Renal cortex interstitium (tissue), 11 donors: Measurements from ENCODE around the gene SH2D4B. TPM values are rescaled to one million over a fixed set of nuclear protein-coding genes. Genes with fewer than 3 reads are reported as not detected.

Experiments
- DNase-seq, 11 donors: peaks; one replicate each; pipeline ENCODE4 v3.0.0-alpha.2; 2013; ENCODE audit warnings: low read depth in 9 of 11, low spot score in 4 of 11; ENCODE audit errors: extremely low read depth in 1 of 11
- polyA plus RNA-seq, 3 donors: library from polyadenylated mRNA; unstranded; fragments of 120-200 nt; gene quantifications; one replicate each; pipeline ENCODE4 v1.2.1, GENCODE V29; 2013; ENCODE audit not compliant: insufficient read length in 3 of 3

SH2D4B gene
- polyA plus RNA-seq, 3 donors: 0.17 to 0.26 (median 0.20) TPM

GRCh38 chr10:80694930-80695329 is 157.2 kb downstream of the SH2D4B start:
- DNase-seq: no peak

Other genes with a start within 250 kb of the SH2D4B start
- gene MAT1A, start 248.2 kb upstream of the SH2D4B start, polyA plus RNA-seq: 1 to 10 TPM in 2 of 3 donors, under 1 TPM in 1; 0.88 to 1.3 (median 1.0) TPM
- under 1 TPM; 0.34 to 0.96 (median 0.50) TPM for gene DYDC1, start 181.1 kb upstream of the SH2D4B start, polyA plus RNA-seq
- 1 to 10 TPM; 1.5 to 2.5 (median 1.6) TPM for gene DYDC2, start 181.1 kb upstream of the SH2D4B start, polyA plus RNA-seq
- 100 to 1,000 TPM; 111 to 138 (median 123) TPM for gene PRXL2A, start 129.4 kb upstream of the SH2D4B start, polyA plus RNA-seq
- 10 to 100 TPM; 82.4 to 93.3 (median 86.6) TPM for gene TSPAN14, start 83.6 kb upstream of the SH2D4B start, polyA plus RNA-seq